Measurements from ENCODE around the gene PCDHGA8. TPM values are rescaled to one million over a fixed set of nuclear protein-coding genes. Genes with fewer than 3 reads are reported as not detected.

PCDHGA8 gene
- polyA plus RNA-seq, 1 of the 3 experiments (the other 2 are of a cell fraction) = 0.12 TPM

GRCh38 chr5:141419074-141419880 lies 26.8 kb downstream of the PCDHGA8 start:
- H3K4me1 ChIP-seq (ENCODE audit: control insufficient read depth in 1 of 2, insufficient read depth in 2 of 2, low read depth in 1 of 2, low read length in 1 of 2) = no peaks in the 10 kb centered on the region; a peak in 1 of 4 replicates
- H3K4me2 ChIP-seq = no peak overlapping the region
- 96% methylated on average over 48 of the region's 74 CpGs for WGBS (ENCODE audit: low lambda C conversion rate)
- peaks cover 4% of the 10 kb centered on the region for H3F3A ChIP-seq (replicated peaks; ENCODE audit: insufficient read depth)
- H2AFZ ChIP-seq (ENCODE audit: low read depth) = no peak overlapping the region
- DNase-seq = no peak
- POLR2A ChIA-PET = no interaction called here
- no peak overlapping the region for H3K9ac ChIP-seq
- H4K20me1 ChIP-seq (ENCODE audit: insufficient read depth) = no peaks in the 10 kb centered on the region
- 0 out of 2 replicates have a peak, but pooled peaks cover 7% of the 10 kb centered on the region for H3K9me3 ChIP-seq
- TF ChIP-seq ZBTB33 (IDR thresholded peaks at IDR 0.05; ENCODE audit: borderline replicate concordance, low read depth) (no peak), NFIC (IDR thresholded peaks at IDR 0.05; ENCODE audit: borderline replicate concordance) (no peak), MXI1 (IDR thresholded peaks at IDR 0.05; ENCODE audit: low read depth, low read length) (no peak), GABPA (IDR thresholded peaks at IDR 0.05; ENCODE audit: low read depth) (no peak), REST (IDR thresholded peaks at IDR 0.05; ENCODE audit: low read depth, low read length) (no peak), ELF1 (IDR thresholded peaks at IDR 0.05) (no peak)
- H3K9me2 ChIP-seq = no peaks in the 10 kb centered on the region
- H3K79me2 ChIP-seq (ENCODE audit: insufficient read depth) = peaks cover 18% of the 10 kb centered on the region; the same call in 1 of the 2 replicates
- H3K4me3 ChIP-seq (ENCODE audit: low read depth in 2 of 2, low read length in 1 of 2) = peak overlapping the region in 1 of 2 experiments; percentile 56; a peak in 1 of 4 replicates
- CTCF ChIA-PET = interaction anchor here (1.3 to 1.7 kb wide), 2 partner anchors 141 to 145 kb away, joined by 3 to 5 read pairs; no protein-coding TSS in a partner anchor
- peaks cover 3 to 41% of the 10 kb centered on the region in 2 experiments for H3K36me3 ChIP-seq (replicated peaks in 1 of 2; ENCODE audit: control insufficient read depth in 1 of 2, insufficient read depth in 2 of 2, low read length in 1 of 2)
- H3K27ac ChIP-seq (ENCODE audit: low read depth in 2 of 2, low read length in 1 of 2) = no peak overlapping the region
- no peaks in the 10 kb centered on the region for H3K27me3 ChIP-seq (ENCODE audit: insufficient read depth)

- POLR2A ChIA-PET = no interaction called here
- Histone ChIP-seq H3K27ac (ENCODE audit: low read depth in 2 of 2, low read length in 1 of 2) (no peak within 1 kb of the TSS), H3K9me2 (no peaks in the 10 kb centered on the region), H3K27me3 (ENCODE audit: insufficient read depth) (no peaks in the 10 kb centered on the region), H3K4me3 (ENCODE audit: low read depth in 2 of 2, low read length in 1 of 2) (peak within 1 kb of the TSS in 1 of 2 experiments; percentile 22; a peak in 1 of 4 replicates), H3K4me2 (no peak within 1 kb of the TSS), H3F3A (replicated peaks; ENCODE audit: insufficient read depth) (peaks cover 4% of the 10 kb centered on the region), H3K79me2 (ENCODE audit: insufficient read depth) (peaks cover 23% of the 10 kb centered on the region), H3K4me1 (ENCODE audit: control insufficient read depth in 1 of 2, insufficient read depth in 2 of 2, low read depth in 1 of 2, low read length in 1 of 2) (no peaks in the 10 kb centered on the region; a peak in 1 of 4 replicates), H4K20me1 (ENCODE audit: insufficient read depth) (no peaks in the 10 kb centered on the region), H3K9ac (no peak within 1 kb of the TSS), H2AFZ (ENCODE audit: low read depth) (no peak within 1 kb of the TSS), H3K36me3 (replicated peaks in 1 of 2; ENCODE audit: control insufficient read depth in 1 of 2, insufficient read depth in 2 of 2, low read length in 1 of 2) (peaks cover 3 to 57% of the 10 kb centered on the region in 2 experiments), H3K9me3 (peaks cover 22% of the 10 kb centered on the region)
- no peak for DNase-seq
- WGBS (ENCODE audit: low lambda C conversion rate) = 93% methylated on average over 42 of the region's 42 CpGs
- CTCF ChIA-PET = interaction anchor here (0.9 to 2.7 kb wide), 6 partner anchors 17 to 197 kb away, joined by 3 to 10 read pairs (median 6); partner anchors contain the start of gene PCDHB14
- no peak for TF ChIP-seq USF2 (IDR thresholded peaks at IDR 0.05; ENCODE audit: borderline replicate concordance, low read depth, low read length)
- TF ChIP-seq REST (IDR thresholded peaks at IDR 0.05; ENCODE audit: low read depth, low read length) = no peak
- no peak for TF ChIP-seq RFX5 (IDR thresholded peaks at IDR 0.05; ENCODE audit: low read length)
- TF ChIP-seq RAD21 (IDR thresholded peaks at IDR 0.05; ENCODE audit: low read length) = no peak
- TF ChIP-seq GABPA (IDR thresholded peaks at IDR 0.05; ENCODE audit: low read depth) = no peak
- TF ChIP-seq NRF1 (IDR thresholded peaks at IDR 0.05; ENCODE audit: low read depth, low read length) = no peak
- TF ChIP-seq TAF1 (IDR thresholded peaks at IDR 0.05; ENCODE audit: borderline replicate concordance, low read depth, low read length) = no peak
- TF ChIP-seq YY1 (IDR thresholded peaks at IDR 0.05; ENCODE audit: low read depth) = no peak
- TF ChIP-seq MXI1 (IDR thresholded peaks at IDR 0.05; ENCODE audit: low read depth, low read length) = no peak
- no peak for TF ChIP-seq FOXJ3 (CRISPR knock-in tag; IDR thresholded peaks at IDR 0.05)
Measured at GRCh38 chr5:141420855-141421488, 28.5 kb downstream of the PCDHGA8 start, which contains the start of gene PCDHGA11. TSS of gene PCDHGA11 (plus strand) at chr5:141421051. CDS start at chr5:141421228, 177 bp downstream.
